ENCODE measurements around the gene PABPN1. TPM values are rescaled to one million over a fixed set of nuclear protein-coding genes. Genes with fewer than 3 reads are reported as not detected.

Gene PABPN1
- total RNA-seq, 4 donors from 2014 or later, result 79.3 to 149 (median 116) TPM

DNA sequence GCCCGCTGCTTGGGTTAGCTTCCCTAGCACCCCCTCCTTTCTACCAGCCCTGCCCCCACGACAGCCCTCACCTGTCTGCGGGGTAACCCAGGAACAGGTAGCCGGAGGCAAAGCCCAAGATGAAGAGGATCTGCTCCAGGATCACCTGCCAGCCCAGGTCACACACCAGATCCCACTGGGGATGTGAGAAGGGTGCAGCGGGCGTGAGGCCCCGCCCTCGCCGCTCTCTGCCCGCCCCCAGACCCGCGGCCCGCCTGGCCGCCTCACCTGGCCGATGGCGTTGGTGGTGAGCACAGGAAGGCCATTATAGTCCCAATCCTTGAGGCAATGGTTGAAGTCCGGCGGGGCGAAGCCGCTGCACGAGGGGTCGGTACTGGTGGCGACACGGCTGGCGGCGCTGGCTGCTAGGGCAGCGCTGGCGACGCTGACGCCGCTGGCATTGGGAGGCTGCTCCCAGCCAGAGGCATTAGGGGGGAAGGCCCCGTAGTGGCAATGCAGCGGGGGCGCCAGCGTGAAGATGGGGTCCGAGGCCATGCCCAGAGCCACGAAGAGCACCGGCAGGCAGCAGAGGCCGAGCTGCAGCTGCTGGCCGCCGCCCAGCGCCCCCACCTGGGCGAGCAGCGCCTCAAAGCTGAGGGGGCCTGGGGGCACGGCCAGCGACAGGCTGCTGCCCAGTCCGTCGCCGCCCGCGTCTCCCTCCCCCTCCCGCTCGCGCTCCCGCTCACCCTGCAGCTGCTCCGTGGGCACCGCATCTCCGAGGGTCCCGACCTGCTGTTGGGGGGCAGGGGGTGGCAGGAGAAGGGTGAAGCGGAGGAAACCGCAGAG is 30.6 kb downstream of the PABPN1 start:
- H3K27me3 ChIP-seq, result peaks cover 0 to 6% of the 10 kb centered on the region in 2 donors
- no peaks in the 10 kb centered on the region for H3K9me3 ChIP-seq
- H3K4me3 ChIP-seq, result peak overlapping the region; percentile 41 to 59 (median 56)
- TF ChIP-seq CTCF (IDR thresholded peaks at IDR 0.05) (no peak), POLR2A (IDR thresholded peaks at IDR 0.05) (no peak)
- peaks cover 0 to 16% (median 6%) of the 10 kb centered on the region in 4 donors for H3K4me1 ChIP-seq
- peak in 1 of 3 donors; percentile 31 for DNase-seq
- H3K36me3 ChIP-seq, result no peaks in the 10 kb centered on the region
- H3K27ac ChIP-seq, result peak overlapping the region in 2 of 4 donors; percentile 53 to 63

DNA sequence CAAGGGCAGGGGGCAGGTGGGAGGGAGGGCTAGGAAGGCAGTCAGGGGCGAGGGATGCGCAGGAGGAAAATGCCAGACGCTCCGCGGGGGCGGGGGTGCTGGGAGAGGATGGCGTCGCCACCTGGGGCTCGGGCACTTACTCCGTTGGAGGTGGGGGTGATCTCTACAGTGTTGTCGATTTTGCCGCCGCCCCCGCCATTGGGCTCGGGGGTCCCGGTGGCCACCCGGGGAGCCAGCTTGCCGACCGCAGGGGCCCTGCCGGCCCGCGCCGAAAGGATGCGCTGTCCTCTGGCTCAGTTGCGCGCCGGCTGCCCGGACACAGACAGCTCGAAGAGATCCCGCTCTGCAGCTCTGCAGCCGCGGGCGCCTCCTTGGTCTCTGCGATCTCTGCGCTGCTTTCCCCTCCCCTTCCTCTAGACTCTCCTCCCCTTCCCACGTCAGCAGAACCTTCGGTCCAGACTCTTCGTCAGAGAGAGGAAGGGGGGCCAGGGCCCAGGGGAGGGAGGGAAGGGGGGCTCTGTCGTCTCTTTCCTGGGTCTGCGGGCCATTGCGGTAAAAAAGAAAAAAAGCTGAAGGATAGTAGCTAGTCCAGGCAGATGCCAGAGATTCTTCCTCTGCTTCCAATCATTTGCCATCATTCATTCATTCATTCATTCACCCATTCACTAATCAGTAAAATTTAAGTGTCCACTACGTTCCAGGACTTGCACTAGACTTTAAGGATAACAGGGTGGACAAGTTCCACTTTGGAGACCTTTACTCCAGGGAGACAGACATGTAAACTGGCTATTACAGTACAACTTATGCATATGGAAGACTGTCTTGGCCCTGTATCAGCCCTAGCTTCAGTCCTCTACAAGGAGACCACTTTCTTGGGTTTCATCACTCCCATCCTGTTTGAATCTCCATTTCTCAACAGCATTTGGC is 31.5 kb downstream of the PABPN1 start, which contains the start of gene SLC22A17:
Gene SLC22A17 (minus strand): TSS at position 382 of the 927 bp plus-strand sequence.
- TF ChIP-seq POLR2A (IDR thresholded peaks at IDR 0.05) (no peak), CTCF (IDR thresholded peaks at IDR 0.05) (no peak)
- DNase-seq, result peak; percentile 48 to 78 (median 63)
- peaks cover 0 to 6% of the 10 kb centered on the region in 2 donors for H3K27me3 ChIP-seq
- H3K36me3 ChIP-seq, result no peaks in the 10 kb centered on the region
- peaks cover 0 to 16% (median 6%) of the 10 kb centered on the region in 4 donors for H3K4me1 ChIP-seq
- peak within 1 kb of the TSS; percentile 41 to 59 (median 56) for H3K4me3 ChIP-seq
- no peaks in the 10 kb centered on the region for H3K9me3 ChIP-seq
- peak within 1 kb of the TSS in 3 of 4 donors; percentile 10 to 63 (median 53) for H3K27ac ChIP-seq

- Histone ChIP-seq H3K27me3 (peaks cover 0 to 6% of the 10 kb centered on the region in 2 donors), H3K9me3 (no peaks in the 10 kb centered on the region), H3K4me3 (no peak overlapping the region), H3K27ac (peak overlapping the region in 1 of 4 donors; percentile 53), H3K4me1 (peaks cover 0 to 16% (median 6%) of the 10 kb centered on the region in 4 donors), H3K36me3 (no peaks in the 10 kb centered on the region)
- peak in 1 of 3 donors; percentile 25 for DNase-seq
- TF ChIP-seq CTCF (IDR thresholded peaks at IDR 0.05) (no peak), POLR2A (IDR thresholded peaks at IDR 0.05) (no peak)
Observed at GRCh38 chr14:23353433-23353780, 32.1 kb downstream of the PABPN1 start.

GRCh38 chr14:23354990-23355389 is 33.7 kb downstream of the PABPN1 start:
- H3K27ac ChIP-seq, result no peak overlapping the region
- H3K9me3 ChIP-seq, result no peaks in the 10 kb centered on the region
- H3K36me3 ChIP-seq, result no peaks in the 10 kb centered on the region
- H3K27me3 ChIP-seq, result peaks cover 0 to 6% of the 10 kb centered on the region in 2 donors
- peaks cover 0 to 16% (median 6%) of the 10 kb centered on the region in 4 donors for H3K4me1 ChIP-seq
- H3K4me3 ChIP-seq, result no peak overlapping the region
- DNase-seq, result peak in 1 of 3 donors; percentile 4
- TF ChIP-seq POLR2A (IDR thresholded peaks at IDR 0.05) (no peak), CTCF (IDR thresholded peaks at IDR 0.05) (no peak)

DNA sequence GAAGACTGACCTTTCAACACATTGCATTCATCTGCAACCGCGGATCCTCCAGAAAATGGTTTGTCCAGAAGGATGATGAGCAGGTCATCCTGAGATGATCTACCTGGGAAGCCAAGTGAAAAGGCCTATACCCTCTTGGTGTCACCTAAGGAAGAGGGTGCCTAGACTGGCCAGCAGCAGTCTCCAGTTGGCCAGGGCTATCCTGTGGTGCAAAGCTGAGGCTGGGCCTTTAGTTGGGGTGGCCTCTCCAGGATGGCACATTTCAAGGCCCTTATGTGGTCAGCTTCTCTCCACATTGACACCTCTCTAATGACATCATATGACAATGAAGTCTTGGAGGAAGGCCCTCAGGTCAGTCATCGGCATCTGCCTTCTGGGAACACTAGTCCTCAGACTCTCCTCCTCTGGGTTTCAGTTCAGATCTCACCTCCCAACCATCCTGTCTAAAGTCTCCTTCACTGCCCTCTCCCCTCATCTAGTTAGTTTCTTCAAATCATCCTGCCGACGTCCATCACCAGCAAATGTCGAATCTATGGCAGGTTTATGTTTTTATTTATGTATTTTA is 34.7 kb downstream of the PABPN1 start:
- peaks cover 0 to 16% (median 6%) of the 10 kb centered on the region in 4 donors for H3K4me1 ChIP-seq
- no peak overlapping the region for H3K27ac ChIP-seq
- no peaks in the 10 kb centered on the region for H3K36me3 ChIP-seq
- H3K4me3 ChIP-seq, result no peak overlapping the region
- H3K9me3 ChIP-seq, result no peaks in the 10 kb centered on the region
- peaks cover 0 to 6% of the 10 kb centered on the region in 2 donors for H3K27me3 ChIP-seq
- peak in 1 of 3 donors; percentile 9 for DNase-seq
- TF ChIP-seq POLR2A (IDR thresholded peaks at IDR 0.05), result no peak
- no peak for TF ChIP-seq CTCF (IDR thresholded peaks at IDR 0.05)

Measured in Peyer's patch (tissue), 4 donors.